Measurements from ENCODE around the gene CEP164.

DNA sequence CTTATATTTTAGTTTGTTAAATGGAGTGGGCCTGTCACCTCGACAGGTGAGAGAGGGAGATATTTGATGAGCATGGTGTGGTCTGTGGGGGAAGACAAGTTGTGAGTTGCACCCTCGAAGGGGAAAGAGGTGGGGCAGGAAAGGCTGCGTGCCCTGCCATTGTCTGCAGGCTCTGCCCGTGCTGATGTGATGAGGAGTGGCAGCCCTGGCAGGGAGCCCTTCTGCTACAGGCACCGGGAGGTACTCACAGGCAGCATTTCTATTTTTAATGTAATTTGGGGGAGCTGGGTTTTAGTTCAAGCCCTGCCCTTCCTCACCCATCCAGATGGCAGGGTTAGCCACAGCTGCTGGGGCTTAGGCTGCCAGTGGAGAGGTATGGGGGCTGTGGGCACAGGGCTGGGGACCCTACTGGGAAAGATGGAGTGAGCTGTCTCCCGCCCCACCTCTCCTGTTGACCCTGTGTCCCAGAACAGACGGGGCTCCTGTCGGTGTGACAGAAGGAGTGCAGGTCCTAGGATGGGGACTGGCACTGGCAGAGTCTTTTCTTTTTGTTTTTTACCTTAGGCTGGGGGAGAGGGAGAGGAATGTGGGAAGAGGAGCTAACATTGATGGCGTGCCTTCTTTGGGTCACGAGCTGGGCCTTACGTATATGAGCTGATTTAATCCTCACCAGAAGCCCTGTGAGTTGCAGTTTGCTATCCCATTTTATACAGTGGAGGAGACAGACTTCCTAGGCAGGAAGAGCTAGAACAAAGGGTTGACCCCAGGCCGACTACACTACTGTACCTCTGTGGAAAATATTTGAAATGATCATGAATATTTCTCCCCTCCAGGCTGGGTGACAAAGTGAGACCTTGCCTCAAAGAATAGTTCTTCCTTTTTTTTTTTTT lies 51.6 kb downstream of the CEP164 start:
- TF ChIP-seq, protein P1, sequence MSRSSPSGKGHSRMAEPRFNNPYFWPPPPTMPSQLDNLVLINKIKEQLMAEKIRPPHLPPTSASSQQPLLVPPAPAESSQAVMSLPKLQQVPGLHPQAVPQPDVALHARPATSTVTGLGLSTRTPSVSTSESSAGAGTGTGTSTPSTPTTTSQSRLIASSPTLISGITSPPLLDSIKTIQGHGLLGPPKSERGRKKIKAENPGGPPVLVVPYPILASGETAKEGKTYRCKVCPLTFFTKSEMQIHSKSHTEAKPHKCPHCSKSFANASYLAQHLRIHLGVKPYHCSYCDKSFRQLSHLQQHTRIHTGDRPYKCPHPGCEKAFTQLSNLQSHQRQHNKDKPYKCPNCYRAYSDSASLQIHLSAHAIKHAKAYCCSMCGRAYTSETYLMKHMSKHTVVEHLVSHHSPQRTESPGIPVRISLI (tag by site-specific recombination; IDR thresholded peaks at IDR 0.05), result no peak
- TF ChIP-seq SETDB1 (IDR thresholded peaks at IDR 0.05; ENCODE audit: insufficient read length, low read length) (no peak), ZFP41 (tag by site-specific recombination; IDR thresholded peaks at IDR 0.05; ENCODE audit: borderline replicate concordance) (no peak)

Data from HEK293 (cell line).